ENCODE results near the gene LRRC8A.
A peak's percentile ranks its signal among the peaks of the same experiment; 100 is the strongest.
"Not testable (repeated sequence)": the region's sequence is repeated elsewhere in the genome, so short reads cannot be mapped to it uniquely, and the experiment has no call there.

The LRRC8A gene

GRCh38 chr9:128863647-128864046 lies 18.3 kb upstream of the LRRC8A start:
- peak; percentile 90 for DNase-seq
- ATAC-seq, result peak; percentile 92

DNA sequence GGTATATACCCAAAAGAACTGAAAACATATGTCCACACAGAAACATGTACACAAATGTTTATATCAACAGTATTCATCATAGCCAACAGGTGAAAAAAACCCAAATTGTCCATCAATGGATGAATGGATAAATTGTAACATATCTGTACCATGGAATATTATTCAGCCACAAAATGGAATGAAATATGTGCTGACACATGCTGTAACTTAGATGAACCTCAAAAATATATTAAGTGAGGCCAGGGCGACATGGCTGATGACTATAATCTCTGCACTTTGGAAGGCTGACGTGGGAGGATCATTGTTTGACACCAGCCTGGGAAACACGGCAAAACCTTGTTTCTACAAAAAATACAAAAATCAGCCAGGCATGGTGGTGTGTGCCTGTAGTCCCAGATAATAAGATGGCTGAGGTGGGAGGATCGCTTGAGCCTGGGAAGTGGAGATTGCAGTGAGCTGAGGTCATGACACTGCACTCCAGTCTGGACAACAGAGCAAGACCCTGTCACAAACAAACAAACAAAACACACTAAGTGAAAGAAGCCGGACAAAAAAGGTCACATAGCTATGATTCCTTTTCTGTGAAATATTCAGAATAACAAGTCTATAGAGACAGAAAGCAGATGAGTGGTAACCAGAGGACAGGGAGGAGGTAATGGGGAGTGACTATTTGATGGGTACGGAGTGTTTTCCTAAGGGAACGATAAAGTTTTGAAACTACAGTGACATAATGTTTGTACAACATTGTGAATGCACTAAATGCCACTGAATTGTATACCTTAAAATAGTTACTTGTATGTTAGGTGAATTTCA lies 11.6 kb upstream of the LRRC8A start:
- ATAC-seq (no peak), DNase-seq (no peak)

- not testable (repeated sequence) for ATAC-seq, DNase-seq
Measured at GRCh38 chr9:128870941-128871265, 11.0 kb upstream of the LRRC8A start.

- ATAC-seq (no peak), DNase-seq (no peak)
Measured at GRCh38 chr9:128877852-128878251, 4.1 kb upstream of the LRRC8A start.

- DNase-seq (peak; percentile 33), ATAC-seq (no peak)
Measured at GRCh38 chr9:128882677-128883603, 1.0 kb downstream of the LRRC8A start.

- DNase-seq (no peak), ATAC-seq (no peak)
Measured at GRCh38 chr9:128884164-128884563, 2.2 kb downstream of the LRRC8A start.

GRCh38 chr9:128885376-128885775 lies 3.4 kb downstream of the LRRC8A start:
- no peak for ATAC-seq

GRCh38 chr9:128885798-128886197 lies 3.9 kb downstream of the LRRC8A start:
- ATAC-seq (no peak), DNase-seq (no peak)

More at GRCh38 chr9:128885376-128885775, 3.4 kb downstream of the LRRC8A start:
- no peak for DNase-seq

DNA sequence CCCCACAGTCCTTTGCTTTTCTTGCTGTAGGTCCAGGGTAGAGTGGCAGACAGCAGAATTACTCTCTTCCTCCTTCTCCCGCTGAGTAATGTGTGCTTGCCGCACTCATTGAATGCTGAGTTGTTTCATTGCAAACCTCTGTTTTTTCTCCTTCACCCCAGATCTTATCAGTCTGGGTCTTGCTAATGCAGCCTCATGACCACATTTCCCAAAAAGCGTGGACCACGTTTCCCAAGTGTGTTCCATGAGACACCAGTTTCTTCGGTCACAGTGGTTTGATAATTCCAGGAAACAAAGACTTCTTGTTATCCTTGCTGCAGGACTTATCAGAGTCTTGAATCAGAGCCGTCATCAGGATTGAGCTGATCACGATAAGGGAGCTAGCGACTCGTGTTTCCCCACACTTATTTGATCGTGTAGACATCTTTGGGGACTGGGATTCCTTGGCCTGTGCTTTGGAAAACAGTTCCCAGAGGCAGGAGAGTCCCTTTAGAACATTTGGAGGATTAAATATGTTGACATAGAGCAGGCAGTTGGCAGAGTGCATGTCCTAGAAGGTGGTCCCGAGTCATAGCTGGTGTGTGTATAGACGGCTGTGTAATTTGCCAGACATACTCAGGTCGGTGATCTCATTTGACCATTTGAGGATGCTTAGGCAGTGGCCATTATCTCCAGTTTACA lies 4.4 kb downstream of the LRRC8A start:
- DNase-seq (no peak), ATAC-seq (no peak)

GRCh38 chr9:128887049-128887448 lies 5.1 kb downstream of the LRRC8A start:
- DNase-seq (no peak), ATAC-seq (no peak)

- ATAC-seq, result no peak
- no peak for DNase-seq
Measured at GRCh38 chr9:128887914-128888350, 6.0 kb downstream of the LRRC8A start.

- no peak for DNase-seq
Measured at GRCh38 chr9:128891321-128892220, 9.6 kb downstream of the LRRC8A start.

DNA sequence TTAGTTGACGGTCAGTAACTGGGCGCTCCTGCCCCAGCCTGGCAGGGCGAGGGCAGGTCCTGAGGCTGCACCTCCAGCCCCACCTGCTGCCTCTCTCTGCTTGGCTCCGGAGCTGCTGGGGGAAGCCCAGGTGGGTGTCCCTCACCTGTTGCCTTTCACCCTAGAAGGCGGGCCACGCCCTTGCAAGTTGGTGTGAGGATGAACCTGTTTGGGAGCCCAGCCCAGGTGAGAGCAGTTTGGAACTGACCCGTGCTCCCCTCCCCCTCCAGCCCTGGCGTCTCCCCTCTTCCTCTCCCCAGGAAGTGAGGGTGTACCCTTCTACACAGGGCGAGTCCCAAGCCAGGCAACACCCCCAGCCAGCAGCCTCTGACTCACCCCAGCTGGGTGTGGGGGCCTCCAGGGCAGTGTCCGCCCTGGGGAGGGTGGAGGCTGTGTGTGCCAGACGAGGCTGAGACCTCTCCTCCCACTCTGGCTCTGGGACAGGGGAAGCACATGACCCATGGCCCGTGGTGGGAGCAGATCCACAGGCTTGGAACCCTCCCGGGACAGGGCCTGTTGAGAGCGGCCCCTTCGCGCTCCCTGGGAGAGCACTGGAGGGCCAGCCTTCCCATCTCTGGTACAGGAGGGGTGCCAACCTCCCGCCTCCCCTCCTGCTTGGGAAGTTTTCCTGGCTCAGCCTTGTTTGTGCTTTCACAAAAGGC lies 10.4 kb downstream of the LRRC8A start:
- peak; percentile 76 for ATAC-seq
- peak; percentile 38 for DNase-seq

More at GRCh38 chr9:128891321-128892220, 9.6 kb downstream of the LRRC8A start:
- ATAC-seq, result no peak

- ATAC-seq (no peak), DNase-seq (no peak)
Measured at GRCh38 chr9:128893354-128893753, 11.4 kb downstream of the LRRC8A start.

DNA sequence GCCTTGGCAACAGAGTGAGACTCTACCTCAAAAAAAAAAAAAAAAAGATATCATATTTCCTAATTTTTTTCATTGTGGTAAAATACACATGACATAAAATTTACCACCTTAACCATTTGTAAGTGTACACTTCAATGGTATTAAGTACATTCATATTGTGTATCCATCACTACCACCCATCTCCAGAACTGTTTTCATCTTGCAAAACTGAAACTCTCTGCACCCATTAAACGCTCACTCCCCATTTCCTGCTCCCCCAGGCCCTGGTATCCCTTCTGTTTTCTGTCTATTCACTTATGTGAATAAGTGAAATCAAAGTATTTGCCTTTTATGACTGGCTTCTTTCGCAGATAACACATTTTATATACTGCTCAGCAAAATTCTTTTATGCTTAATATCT lies 12.8 kb downstream of the LRRC8A start:
- ATAC-seq (no peak), DNase-seq (no peak)

DNA sequence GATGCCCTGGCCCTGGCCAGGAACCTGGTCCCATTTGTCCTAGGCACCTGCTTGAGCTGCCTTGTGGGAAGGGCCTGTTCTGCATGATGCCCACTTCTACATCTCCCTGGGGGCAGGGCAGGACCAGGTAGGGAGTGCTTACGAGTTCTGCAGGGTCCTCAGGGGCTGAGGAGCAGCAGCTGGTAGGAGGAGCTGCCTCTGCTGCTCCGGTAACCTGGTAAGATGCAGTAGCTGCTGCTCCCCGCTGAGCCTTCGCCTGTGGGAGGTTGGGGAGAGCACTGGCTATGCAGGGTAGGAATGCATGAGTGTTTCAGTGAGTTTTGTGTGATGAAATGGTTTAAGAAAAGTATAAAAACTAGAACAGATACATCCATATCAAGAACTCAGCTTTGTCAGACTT lies 13.6 kb downstream of the LRRC8A start:
- ATAC-seq, result no peak
- DNase-seq, result no peak

DNA sequence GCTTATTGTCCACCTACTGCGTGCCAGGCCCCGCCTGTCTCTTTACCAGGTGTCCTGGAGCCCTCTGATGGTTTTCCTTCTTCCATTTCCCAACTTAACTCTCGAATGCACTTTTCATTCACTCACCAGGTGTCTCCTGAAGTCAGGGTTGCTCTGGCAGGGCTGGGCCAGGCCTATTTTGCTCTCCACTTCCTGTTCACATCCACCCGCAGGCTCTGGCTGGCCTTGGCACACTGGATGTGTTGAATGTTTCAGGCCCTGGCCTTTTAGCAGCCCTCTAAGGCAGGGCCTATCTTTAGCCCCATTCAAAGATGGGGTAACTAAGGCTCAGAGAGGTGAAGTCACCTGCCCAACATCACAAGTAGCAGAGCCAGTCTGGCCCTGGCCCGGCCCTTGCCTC lies 16.4 kb downstream of the LRRC8A start:
- ATAC-seq, result no peak
- no peak for DNase-seq

GRCh38 chr9:128898845-128899565 lies 17.1 kb downstream of the LRRC8A start:
- ATAC-seq (no peak), DNase-seq (no peak)

GRCh38 chr9:128899566-128900322 lies 17.8 kb downstream of the LRRC8A start:
- DNase-seq, result peak; percentile 39

More at GRCh38 chr9:128899566-128900322, 17.8 kb downstream of the LRRC8A start:
- peak; percentile 64 for ATAC-seq
